ENCODE measurements around the gene AASDHPPT. TPM values are rescaled to one million over a fixed set of nuclear protein-coding genes. Genes with fewer than 3 reads are reported as not detected.

AASDHPPT gene
- total RNA-seq, 1 experiment from 2014 or later = 47.1 TPM

- Histone ChIP-seq H3K4ac (ENCODE audit: low read depth, low read length) (no peak overlapping the region), H3K4me2 (ENCODE audit: insufficient read depth, insufficient read length, low read length) (no peak overlapping the region), H2BK120ac (ENCODE audit: low read depth, low read length, poor library complexity, severe bottlenecking) (no peak overlapping the region), H4K20me1 (ENCODE audit: control insufficient read depth, insufficient read depth, insufficient read length) (no peaks in the 10 kb centered on the region), H3T11ph (ENCODE audit: low read length) (no peak overlapping the region), H3K9me3 (ENCODE audit: control insufficient read depth, low read depth, low read length) (no peaks in the 10 kb centered on the region), H2AK5ac (ENCODE audit: insufficient read length, low read length) (no peak overlapping the region), H4K91ac (ENCODE audit: insufficient read length, low read depth, low read length) (no peak overlapping the region), H2BK12ac (ENCODE audit: insufficient read length, low read depth, low read length) (no peak overlapping the region), H4K5ac (ENCODE audit: insufficient read length, low read depth, low read length) (no peak overlapping the region), H3K79me2 (ENCODE audit: insufficient read depth, low read length) (no peaks in the 10 kb centered on the region), H3K18ac (ENCODE audit: insufficient read length, low read depth, low read length) (no peak overlapping the region), H3K56ac (ENCODE audit: insufficient read length, low read depth, low read length) (no peak overlapping the region), H2AFZ (ENCODE audit: low read length) (no peak overlapping the region), H3K4me1 (ENCODE audit: insufficient read depth, low read length) (no peaks in the 10 kb centered on the region), H2BK20ac (ENCODE audit: low read depth, low read length, poor library complexity, severe bottlenecking) (no peak overlapping the region), H3K27me3 (ENCODE audit: insufficient read depth, low read length) (no peaks in the 10 kb centered on the region), H3K79me1 (ENCODE audit: insufficient read depth, low read depth, low read length, poor library complexity, severe bottlenecking) (no peaks in the 10 kb centered on the region), H3K23me2 (ENCODE audit: insufficient read length, low read depth, low read length, poor library complexity, severe bottlenecking) (no peaks in the 10 kb centered on the region), H2BK15ac (ENCODE audit: low read depth, low read length) (no peak overlapping the region), H3K9ac (ENCODE audit: extremely low read depth, insufficient read length, low read length) (no peak overlapping the region), H3K23ac (ENCODE audit: insufficient read length, low read depth, low read length) (no peak overlapping the region), H2BK5ac (ENCODE audit: insufficient read length, low read length) (no peak overlapping the region), H4K8ac (replicated peaks; ENCODE audit: insufficient read length, low read depth, low read length) (no peak overlapping the region), H3K14ac (ENCODE audit: insufficient read depth, low read length) (no peak overlapping the region), H3K27ac (ENCODE audit: insufficient read length, low read depth, low read length) (no peak overlapping the region)
- H3K9me3 Mint-ChIP-seq = no peaks in the 10 kb centered on the region
- no peak overlapping the region for H3K27ac Mint-ChIP-seq
- no peaks in the 10 kb centered on the region for H3K36me3 Mint-ChIP-seq (ENCODE audit: insufficient read depth in 1 of 3, low read depth in 3 of 3)
- TF ChIP-seq CTCF (conservative IDR thresholded peaks at IDR 0.05) = no peak
- no peak for DNase-seq
- peaks cover 13 to 21% of the 10 kb centered on the region in 2 experiments for H3K4me1 Mint-ChIP-seq
- H3K4me3 Mint-ChIP-seq = no peak overlapping the region
- WGBS (ENCODE audit: extremely low coverage, insufficient read length, low lambda C conversion rate) = no CpG with 5 or more reads among the region's 2 CpGs
- H3K27me3 Mint-ChIP-seq (ENCODE audit: low read depth) = no peaks in the 10 kb centered on the region; the same call in 1 of the 2 replicates
Measured at GRCh38 chr11:106128740-106129139, 51.3 kb downstream of the AASDHPPT start.
